IMR-90 (cell line): ENCODE results near the gene NR4A3. TPM values are rescaled to one million over a fixed set of nuclear protein-coding genes. Genes with fewer than 3 reads are reported as not detected.

Source experiments
- ATAC-seq: fragments of 200-7000 bp; cut with Tn5 transposase; 2 replicates; pipeline ENCODE4 v1.9.1; 2020; ENCODE audit warnings: low read depth, mild to moderate bottlenecking, moderate library complexity
- BruUV-seq: library from RNA; stranded (reverse); fragments of 400-500 nt; replicated peaks from 2 replicates; lab custom pipeline; 2021; lab: Mats Ljungman, UMichigan
- CTCF ChIA-PET: fragments of 300-600 bp; formaldehyde crosslinking; extraction: SDS; loops from one replicate; lab custom pipeline; 2021; ENCODE audit warnings: antibody characterized with exemption; lab: Yijun Ruan, JAX
- POLR2A ChIA-PET: fragments of 300-600 bp; sonication (Branson Sonifier 250); formaldehyde crosslinking; loops from one replicate; lab custom pipeline; 2022; ENCODE audit warnings: antibody characterized with exemption; ENCODE audit not compliant: unreplicated experiment; lab: Charles Lee
- DNase-seq: peaks from one replicate; pipeline ENCODE4 v3.0.0; 2013
- H2AFZ ChIP-seq: replicated peaks from 2 replicates; pipeline ENCODE3; 2013; ENCODE audit warnings: low read length, mild to moderate bottlenecking; ENCODE audit not compliant: poor library complexity
- H2AK5ac ChIP-seq: 2 replicates; pipeline ENCODE4 v1.6.1; 2013; ENCODE audit warnings: low read depth, low read length, inconsistent platforms
- H2AK9ac ChIP-seq: replicated peaks from 2 replicates; pipeline ENCODE3; 2013; ENCODE audit warnings: mild to moderate bottlenecking, low read depth, low read length, moderate library complexity; ENCODE audit not compliant: poor library complexity
- H2BK120ac ChIP-seq: 2 replicates; pipeline ENCODE4 v1.6.1; 2013; ENCODE audit warnings: low read depth, low read length, inconsistent platforms
- H2BK15ac ChIP-seq: 3 replicates; pipeline ENCODE4 v1.6.1; 2013; ENCODE audit warnings: low read depth, low read length, inconsistent platforms
- H2BK20ac ChIP-seq: 2 replicates; pipeline ENCODE4 v1.6.1; 2013; ENCODE audit warnings: low read depth, mild to moderate bottlenecking, inconsistent platforms, low read length, moderate library complexity
- H2BK5ac ChIP-seq: 2 replicates; pipeline ENCODE4 v1.6.1; 2013; ENCODE audit warnings: mild to moderate bottlenecking, low read depth, low read length, inconsistent platforms; ENCODE audit not compliant: poor library complexity, severe bottlenecking
- H3K14ac ChIP-seq: replicated peaks from 2 replicates; pipeline ENCODE4 v1.6.1; 2013; ENCODE audit warnings: low read depth, low read length, inconsistent platforms
- H3K18ac ChIP-seq: 2 replicates; pipeline ENCODE4 v1.6.1; 2013; ENCODE audit warnings: low read depth, low read length, control low read depth
- H3K23ac ChIP-seq: 2 replicates; pipeline ENCODE4 v1.6.1; 2013; ENCODE audit warnings: low read depth, low read length, inconsistent platforms
- H3K27ac ChIP-seq: 2 replicates; pipeline ENCODE4 v1.5.1; 2013; ENCODE audit warnings: mild to moderate bottlenecking, control low read depth, low read length; ENCODE audit not compliant: insufficient read depth
- H3K27me3 ChIP-seq: 2 replicates; pipeline ENCODE4 v1.6.1; 2013; ENCODE audit warnings: low read length; ENCODE audit not compliant: control insufficient read depth, insufficient read depth
- H3K36me3 ChIP-seq: 2 replicates; pipeline ENCODE4 v1.6.1; 2013; ENCODE audit warnings: low read length, mixed read lengths; ENCODE audit not compliant: control insufficient read depth, insufficient read depth
- H3K4ac ChIP-seq: 2 replicates; pipeline ENCODE4 v1.6.1; 2013; ENCODE audit warnings: low read depth, low read length, inconsistent platforms
- H3K4me1 ChIP-seq: 2 replicates; pipeline ENCODE4 v1.6.1; 2013; ENCODE audit warnings: low read length, mixed read lengths; ENCODE audit not compliant: control insufficient read depth, insufficient read depth
- H3K4me2 ChIP-seq: 2 replicates; pipeline ENCODE4 v1.6.1; 2013; ENCODE audit warnings: low read depth, mild to moderate bottlenecking, control low read depth, low read length, moderate library complexity
- H3K4me3 ChIP-seq: 2 replicates; pipeline ENCODE4 v1.5.1; 2013; ENCODE audit warnings: low read depth, mild to moderate bottlenecking, control low read depth, low read length, moderate library complexity; ENCODE audit not compliant: insufficient read depth
- H3K56ac ChIP-seq: 2 replicates; pipeline ENCODE4 v1.6.1; 2013; ENCODE audit warnings: low read length, inconsistent platforms; ENCODE audit not compliant: insufficient read depth; ENCODE audit errors: extremely low read depth
- H3K79me1 ChIP-seq, 2 experiments: 2 replicates each; pipeline ENCODE4 v1.6.1; 2013; ENCODE audit warnings: low read length in 2 of 2, inconsistent platforms in 1 of 2, low read depth in 1 of 2
- H3K9ac ChIP-seq: 2 replicates; pipeline ENCODE4 v1.6.1; 2013; ENCODE audit warnings: low read depth, low read length, control low read depth
- H3K9me1 ChIP-seq: 2 replicates; pipeline ENCODE4 v1.6.1; 2013; ENCODE audit warnings: low read length, inconsistent platforms; ENCODE audit not compliant: insufficient read depth
- H3K9me3 ChIP-seq: 2 replicates; pipeline ENCODE4 v1.6.1; 2013; ENCODE audit warnings: low read length; ENCODE audit not compliant: control insufficient read depth, insufficient read depth
- H4K20me1 ChIP-seq: 2 replicates; pipeline ENCODE4 v1.6.1; 2013; ENCODE audit warnings: low read length, inconsistent platforms; ENCODE audit not compliant: insufficient read depth
- H4K5ac ChIP-seq: 2 replicates; pipeline ENCODE4 v1.6.1; 2013; ENCODE audit warnings: mild to moderate bottlenecking, low read depth, low read length, control low read depth
- H4K8ac ChIP-seq, 2 experiments: 2 replicates each; pipeline ENCODE4 v1.6.1; 2013; ENCODE audit warnings: low read depth in 2 of 2, low read length in 2 of 2, control low read depth in 1 of 2, inconsistent platforms in 1 of 2
- H4K91ac ChIP-seq: 2 replicates; pipeline ENCODE4 v1.6.1; 2013; ENCODE audit warnings: low read depth, low read length, inconsistent platforms; ENCODE audit not compliant: insufficient read depth
- BHLHE40 ChIP-seq: fragments of 150-350 bp; IDR thresholded peaks from 2 replicates; pipeline ENCODE4 v1.6.1; 2016; ENCODE audit warnings: mild to moderate bottlenecking, low read depth, low read length
- CEBPB ChIP-seq: IDR thresholded peaks from 2 replicates; pipeline ENCODE4 v1.6.1; 2012; ENCODE audit warnings: low read depth, low read length, improper control_type of control experiment
- CHD1 ChIP-seq: IDR thresholded peaks from 2 replicates; pipeline ENCODE4 v1.6.1; 2012; ENCODE audit warnings: low read depth, low read length, improper control_type of control experiment
- CTCF ChIP-seq: conservative IDR thresholded peaks from 2 replicates; pipeline ENCODE4 v1.5.1; 2012; ENCODE audit warnings: mild to moderate bottlenecking, low read depth, low read length, improper control_type of control experiment
- ELK1 ChIP-seq: fragments of 150-350 bp; IDR thresholded peaks from 2 replicates; pipeline ENCODE4 v1.6.1; 2016; ENCODE audit warnings: low read depth, mild to moderate bottlenecking, low read length, moderate library complexity, borderline replicate concordance
- FOS ChIP-seq: fragments of 150-350 bp; IDR thresholded peaks from 2 replicates; pipeline ENCODE4 v1.6.1; 2016; ENCODE audit warnings: low read depth, low read length
- MAFK ChIP-seq: IDR thresholded peaks from 2 replicates; pipeline ENCODE4 v1.6.1; 2012; ENCODE audit warnings: low read depth, low read length, improper control_type of control experiment
- MAZ ChIP-seq: IDR thresholded peaks from 2 replicates; pipeline ENCODE4 v1.6.1; 2012; ENCODE audit warnings: low read depth, mild to moderate bottlenecking, low read length, improper control_type of control experiment, moderate library complexity, borderline replicate concordance
- MXI1 ChIP-seq: IDR thresholded peaks from 2 replicates; pipeline ENCODE4 v1.6.1; 2012; ENCODE audit warnings: low read depth, mild to moderate bottlenecking, low read length, moderate library complexity, borderline replicate concordance
- RAD21 ChIP-seq: IDR thresholded peaks from 2 replicates; pipeline ENCODE4 v1.6.1; 2012; ENCODE audit warnings: low read length, improper control_type of control experiment
- RCOR1 ChIP-seq: IDR thresholded peaks from 2 replicates; pipeline ENCODE4 v1.6.1; 2012; ENCODE audit warnings: mild to moderate bottlenecking, low read length, improper control_type of control experiment; ENCODE audit not compliant: insufficient replicate concordance
- WGBS, 2 experiments: methylation state at CpG; one replicate each; pipeline versions ENCODE4 v1.1.5 to v1.1.7; 2013; ENCODE audit warnings: missing lambda C conversion rate in 2 of 2; ENCODE audit not compliant: insufficient read length in 1 of 2; ENCODE audit errors: extremely low coverage in 2 of 2; 5-methylcytosine and 5-hydroxymethylcytosine counted together
- dilution Hi-C: fragments of 300-500 bp; cut with HindIII; formaldehyde crosslinking; loops from one replicate; pipeline ENCODE4 v1.14.3; 2018; ENCODE audit warnings: low sequenced_read_pairs; ENCODE audit not compliant: unreplicated experiment
- in situ Hi-C: fragments of 300-500 bp; cut with MboI; formaldehyde crosslinking; loops from 3 replicates; pipeline ENCODE4 v1.14.3; 2019; ENCODE audit warnings: low sequenced_read_pairs, inconsistent platforms, mixed read lengths
- intact Hi-C: fragments of 100-400 bp; cut with micrococcal nuclease; formaldehyde crosslinking; loops from 2 replicates; pipeline ENCODE4 v1.10.0; 2022
- polyA plus RNA-seq, 3 experiments: library from polyadenylated mRNA; depleted of rRNA; stranded (reverse); fragments of >200 nt; gene quantifications; 2 replicates each; pipeline ENCODE4 v1.2.3, GENCODE V29; 2012; ENCODE audit warnings: low replicate concordance in 1 of 3
- total RNA-seq: library from RNA; depleted of rRNA; stranded (reverse); fragments of >200 nt; gene quantifications from 2 replicates; pipeline ENCODE4 v1.2.3, GENCODE V29; 2012

The NR4A3 gene
- total and polyA plus RNA-seq, 2 of the 4 experiments (the other 2 are of a cell fraction) = 0.27 to 0.54 TPM

DNA sequence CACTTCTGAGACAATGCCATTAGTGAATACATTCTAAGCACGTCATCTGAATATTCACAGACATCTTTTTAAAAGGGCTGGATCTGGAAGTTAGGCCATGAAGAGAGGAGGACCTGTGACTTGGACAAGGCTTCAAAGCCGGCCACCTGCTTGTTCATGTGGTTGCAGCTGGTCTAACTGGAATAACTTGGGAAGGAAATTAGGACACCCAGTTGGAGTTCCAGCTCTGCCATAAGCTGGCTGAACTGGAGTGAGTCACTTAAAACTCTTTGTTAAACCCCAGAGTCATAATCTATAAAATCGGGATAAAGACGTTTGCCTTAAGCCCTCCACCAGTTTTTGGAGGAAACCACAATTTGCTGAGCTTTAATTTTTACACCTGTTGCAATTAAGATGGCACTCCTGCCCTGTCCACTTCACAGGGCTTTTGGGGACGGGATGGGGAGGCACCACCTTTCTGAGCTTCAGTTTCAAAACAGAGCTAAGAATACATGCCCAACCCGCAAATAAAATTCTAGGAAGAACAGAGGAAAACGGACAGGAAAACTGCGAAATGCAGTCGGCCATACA, 84.2 kb downstream of the NR4A3 start:
- no peaks in the 10 kb centered on the region for H4K20me1 ChIP-seq
- TF ChIP-seq RCOR1 = no peak
- no peak for TF ChIP-seq RAD21
- TF ChIP-seq MXI1 = no peak
- TF ChIP-seq FOS = no peak
- TF ChIP-seq CHD1 = no peak
- no peak for TF ChIP-seq CEBPB
- no peak for TF ChIP-seq MAFK
- no peak for TF ChIP-seq CTCF
- TF ChIP-seq BHLHE40 = no peak
- no peak for TF ChIP-seq MAZ
- TF ChIP-seq ELK1 = no peak
- no peak overlapping the region for H3K23ac ChIP-seq
- POLR2A ChIA-PET = no interaction called here
- BruUV-seq = no TSS peak
- intact Hi-C loops (loop anchor here (1.0 to 10.0 kb wide), 3 partner anchors 86 to 641 kb away; no protein-coding TSS in a partner anchor), in situ Hi-C loops (no loop called here), dilution Hi-C loops (no loop called here)
- peak overlapping the region; percentile 81 for H2AFZ ChIP-seq
- H3K9ac ChIP-seq = peak overlapping the region; percentile 52; the same call in 1 of the 2 replicates
- no peaks in the 10 kb centered on the region for H3K36me3 ChIP-seq
- H3K56ac ChIP-seq = no peak overlapping the region
- H4K8ac ChIP-seq = peak overlapping the region; percentile 66 to 92; a peak in 3 of 4 replicates
- ATAC-seq (no peak), DNase-seq (peak; percentile 6)
- no peak overlapping the region for H2BK20ac ChIP-seq
- H3K18ac ChIP-seq = no peak overlapping the region
- WGBS, 2 experiments = 33% methylated on average over 2 of the region's 9 CpGs; no CpG with 5 or more reads in 1 of the 2 experiments
- H3K14ac ChIP-seq = no peak overlapping the region
- H3K4me3 ChIP-seq = peak overlapping the region; percentile 99
- no peak overlapping the region for H3K27ac ChIP-seq
- H3K4ac ChIP-seq = no peak overlapping the region
- CTCF ChIA-PET = interaction anchor here (1.5 kb wide), 1 partner anchor 9 kb away, joined by 5 read pairs; no protein-coding TSS in a partner anchor
- no peak overlapping the region for H2AK5ac ChIP-seq
- H3K27me3 ChIP-seq = peaks cover 5% of the 10 kb centered on the region
- no peaks in the 10 kb centered on the region for H3K9me1 ChIP-seq
- H3K9me3 ChIP-seq = no peaks in the 10 kb centered on the region
- no peak overlapping the region for H2BK15ac ChIP-seq
- H4K5ac ChIP-seq = no peak overlapping the region
- H2BK120ac ChIP-seq = no peak overlapping the region
- peak overlapping the region; percentile 91 for H3K4me2 ChIP-seq
- no peaks in the 10 kb centered on the region for H3K4me1 ChIP-seq
- H3K79me1 ChIP-seq = peaks cover 14 to 20% of the 10 kb centered on the region in 2 experiments
- H2BK5ac ChIP-seq = no peak overlapping the region
- H2AK9ac ChIP-seq = no peak overlapping the region
- H4K91ac ChIP-seq = no peak overlapping the region
